Stimulated activated CD4-positive, alpha-beta T cell treated with anti-CD3 and anti-CD28 coated beads, Interleukin-4, amount 100 ng/mL, for 24 hours (primary cell): ENCODE measurements around the gene ZBTB49.

ENCODE experiments used
- DNase-seq: peaks from one replicate; pipeline ENCODE4 v3.0.0-alpha.2; 2020

ZBTB49 gene

DNA sequence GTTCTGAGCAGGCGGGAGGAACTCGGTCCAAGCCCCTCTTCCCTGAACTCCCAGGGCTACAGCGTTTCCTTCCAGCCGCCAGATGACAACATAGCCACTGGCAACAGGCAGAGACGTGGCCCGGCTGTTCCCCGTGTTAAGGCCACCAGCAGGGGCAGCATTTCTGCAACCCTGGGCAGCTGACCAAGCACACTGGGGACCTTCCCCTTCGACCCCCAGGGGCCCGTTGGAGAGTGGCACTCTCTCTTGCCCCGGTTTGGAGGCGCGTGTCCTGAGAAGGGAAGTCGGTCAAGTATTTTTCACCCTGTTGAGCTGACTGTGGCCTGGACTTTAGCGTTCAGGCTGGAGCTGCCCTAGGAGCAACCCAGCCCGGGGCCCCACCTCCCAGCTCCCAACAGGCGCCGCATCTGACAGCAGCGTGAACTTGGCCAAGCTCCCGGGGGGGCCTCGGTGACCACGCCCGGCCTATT is 37.6 kb downstream of the ZBTB49 start:
- DNase-seq, result no peak

DNA sequence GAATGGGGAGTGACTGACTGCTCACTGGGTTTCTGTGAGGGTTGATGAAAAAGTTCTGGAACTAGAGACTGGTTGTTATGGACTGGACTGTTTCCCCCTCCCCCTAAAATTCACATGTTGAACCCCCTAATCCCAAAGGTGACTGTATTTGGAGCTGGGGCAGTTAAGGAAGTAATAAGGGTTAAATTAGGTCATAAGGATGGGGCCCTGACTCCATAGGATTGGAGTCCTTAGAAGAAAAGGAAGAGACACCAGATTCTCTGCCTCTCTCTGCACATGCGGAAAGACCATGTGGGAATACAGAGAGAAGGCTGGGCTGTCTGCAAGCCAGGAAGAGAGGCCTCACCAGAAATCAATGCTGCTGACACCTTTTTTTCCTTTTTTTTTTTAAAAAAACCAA is 38.2 kb downstream of the ZBTB49 start:
- no peak for DNase-seq

DNA sequence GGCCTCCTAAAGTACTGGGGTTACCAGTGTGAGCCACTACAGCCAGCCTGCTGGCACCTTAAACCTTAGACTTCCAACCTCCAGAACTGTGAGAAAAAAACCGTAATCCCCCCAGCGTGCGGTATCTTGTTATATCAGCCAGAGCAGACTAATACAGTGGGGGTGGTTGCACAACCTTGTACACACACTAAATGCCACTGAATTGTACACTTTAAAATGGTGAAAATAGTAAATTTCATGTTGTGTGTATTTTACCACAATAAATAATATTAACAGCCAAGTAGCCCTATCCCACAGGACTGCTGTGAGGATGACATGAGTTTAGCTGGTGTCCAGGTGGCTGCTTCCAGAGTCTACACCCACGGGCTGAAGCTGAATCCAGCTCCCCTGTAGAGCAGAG is 38.8 kb downstream of the ZBTB49 start:
- no peak for DNase-seq

DNA sequence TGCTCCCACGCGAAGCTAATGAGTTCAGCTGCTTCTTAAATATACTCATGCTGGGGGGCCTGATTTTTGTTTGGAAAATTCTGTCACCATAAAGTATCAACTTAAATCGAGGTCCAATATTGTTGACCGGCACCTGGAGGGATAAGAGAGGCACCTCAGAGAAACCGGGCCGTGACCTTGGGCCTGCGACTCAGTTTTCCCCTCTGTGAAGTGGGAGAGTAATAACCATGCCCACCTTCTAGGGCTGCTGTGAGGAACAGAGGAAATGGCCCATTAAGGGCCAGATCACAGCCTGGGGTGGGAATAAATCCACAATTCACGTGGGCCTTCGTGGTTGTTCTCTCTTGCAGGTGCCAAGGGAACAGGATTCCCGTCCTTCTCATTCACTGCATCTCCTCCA is 39.4 kb downstream of the ZBTB49 start:
- DNase-seq, result no peak

DNA sequence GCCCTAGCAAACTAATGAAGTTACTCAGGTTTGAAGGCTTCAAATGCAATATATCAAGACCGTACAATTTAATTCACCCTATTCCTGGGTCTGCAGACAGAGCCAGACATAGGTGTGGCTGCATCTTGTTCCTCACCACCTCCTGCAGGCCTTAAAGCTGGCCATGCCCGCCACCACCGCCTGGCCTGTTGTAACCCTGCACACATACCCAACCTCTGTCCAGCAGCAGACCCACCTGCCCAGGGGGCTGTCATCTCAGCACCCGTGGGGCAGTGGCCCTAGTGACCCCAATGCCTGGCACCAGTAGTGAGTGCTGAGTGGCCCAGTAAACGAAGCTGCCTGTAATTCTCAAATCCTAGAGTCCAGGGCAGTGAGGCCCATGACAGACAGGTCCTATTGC is 40.7 kb downstream of the ZBTB49 start:
- no peak for DNase-seq

DNA sequence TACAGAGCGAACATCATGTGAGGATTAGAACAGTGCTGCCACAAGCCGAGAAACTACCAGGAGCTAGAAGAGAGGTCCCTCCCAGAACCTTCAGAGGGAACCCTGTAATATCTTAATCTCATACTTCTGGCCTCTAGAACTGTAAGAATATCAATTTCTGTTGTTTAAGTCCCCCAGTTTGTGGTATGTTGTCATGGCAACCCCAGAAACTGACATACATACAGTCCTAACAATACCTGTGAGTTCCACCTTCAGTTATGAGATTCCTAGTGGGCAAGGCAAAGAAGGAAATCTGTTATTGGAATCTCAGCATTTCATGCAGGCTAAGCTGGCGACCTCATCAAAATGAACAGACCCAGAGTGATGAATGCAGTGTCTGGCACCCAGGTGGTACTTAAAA is 42.5 kb downstream of the ZBTB49 start:
- no peak for DNase-seq

DNA sequence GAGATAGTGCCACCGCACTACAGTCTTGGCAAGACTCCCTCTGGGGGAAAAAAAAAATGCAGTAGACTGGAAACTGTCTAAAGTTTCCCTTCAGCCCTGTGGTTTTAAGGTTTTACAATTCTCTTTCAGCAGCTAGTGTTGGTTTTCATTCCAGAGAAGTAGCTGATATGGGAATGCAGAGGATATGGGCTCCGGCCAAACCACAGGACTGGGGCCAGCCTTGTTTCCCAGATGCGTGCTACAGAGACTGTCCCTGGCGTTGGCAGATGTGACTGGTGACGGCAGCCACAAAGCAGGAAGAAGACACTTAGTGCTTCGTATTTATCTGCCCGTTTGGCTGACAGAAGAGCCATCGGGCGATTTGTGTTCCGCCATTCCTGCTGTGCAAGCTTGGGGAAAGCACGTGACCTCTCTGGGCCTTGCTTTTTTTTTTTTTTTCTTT is 43.2 kb downstream of the ZBTB49 start:
- no peak for DNase-seq

DNA sequence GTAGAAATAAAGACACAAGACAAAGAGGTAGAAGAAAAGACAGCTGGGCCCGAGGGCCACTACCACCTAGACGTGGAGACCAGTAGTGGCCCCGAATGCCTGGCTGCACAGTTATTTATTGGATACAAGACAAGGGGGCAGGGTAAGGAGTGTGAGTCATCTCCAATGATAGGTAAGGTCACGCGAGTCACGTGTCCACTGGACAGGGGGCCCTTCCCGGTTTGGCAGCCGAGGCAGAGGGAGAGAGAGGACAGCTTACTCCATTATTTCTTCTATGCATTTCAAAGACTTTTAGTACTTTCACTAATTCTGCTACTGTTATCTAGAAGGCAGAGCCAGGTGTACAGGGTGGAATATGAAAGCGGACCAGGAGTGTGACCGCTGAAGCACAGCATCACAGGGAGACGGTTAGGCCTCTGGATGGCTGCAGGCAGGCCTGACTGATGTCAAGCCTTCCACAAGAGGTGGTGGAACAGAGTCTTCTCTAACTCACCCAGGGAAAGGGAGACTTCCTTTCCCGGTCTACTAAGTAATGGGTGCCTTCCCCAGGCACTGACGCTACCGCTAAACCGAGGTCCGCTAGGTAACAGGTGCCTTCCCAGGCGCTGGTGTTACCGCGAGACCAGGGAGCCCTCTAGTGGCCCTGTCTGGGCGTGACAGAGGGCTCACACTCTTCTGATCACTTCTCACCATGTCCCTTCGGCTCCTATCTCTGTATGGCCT is 44.9 kb downstream of the ZBTB49 start:
- DNase-seq, result peak; percentile 76

DNA sequence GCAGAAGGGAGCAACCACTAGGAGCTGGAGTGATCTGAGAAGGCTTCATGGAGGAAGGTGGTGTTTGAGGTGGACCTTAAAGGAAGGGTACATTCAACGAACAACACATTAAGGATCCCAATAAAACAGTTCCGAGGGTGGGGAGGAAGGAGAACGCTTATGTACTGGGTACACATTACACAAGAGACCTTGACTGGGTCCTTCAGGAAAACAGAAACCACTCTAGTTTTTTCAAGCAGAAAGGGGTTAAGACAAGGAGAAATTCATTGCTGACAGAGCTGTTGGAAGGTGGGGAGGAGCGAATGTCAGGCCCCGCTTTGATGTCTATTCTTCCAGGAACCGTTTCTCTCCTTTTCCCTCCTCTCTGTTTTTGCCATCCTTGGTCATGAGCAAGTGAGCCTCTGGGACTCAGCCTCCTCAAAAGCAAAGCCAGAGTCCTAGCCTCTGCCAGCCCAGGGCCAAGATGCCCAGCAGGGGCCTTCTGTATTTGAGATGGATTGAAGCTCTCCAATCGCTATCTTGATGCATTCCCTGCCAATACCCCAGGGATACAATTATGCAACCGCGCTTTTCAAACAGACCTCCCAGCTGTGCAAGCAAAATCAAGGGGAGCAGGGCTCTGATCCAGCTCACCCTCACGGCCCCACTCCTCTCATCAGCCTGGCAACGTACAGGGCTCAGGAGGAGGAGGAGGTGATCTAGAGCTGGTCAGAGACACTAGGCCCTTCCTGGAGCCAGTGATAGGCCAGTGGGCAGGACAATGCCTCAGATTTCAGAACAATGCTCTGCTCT is 48.4 kb downstream of the ZBTB49 start:
- no peak for DNase-seq

DNA sequence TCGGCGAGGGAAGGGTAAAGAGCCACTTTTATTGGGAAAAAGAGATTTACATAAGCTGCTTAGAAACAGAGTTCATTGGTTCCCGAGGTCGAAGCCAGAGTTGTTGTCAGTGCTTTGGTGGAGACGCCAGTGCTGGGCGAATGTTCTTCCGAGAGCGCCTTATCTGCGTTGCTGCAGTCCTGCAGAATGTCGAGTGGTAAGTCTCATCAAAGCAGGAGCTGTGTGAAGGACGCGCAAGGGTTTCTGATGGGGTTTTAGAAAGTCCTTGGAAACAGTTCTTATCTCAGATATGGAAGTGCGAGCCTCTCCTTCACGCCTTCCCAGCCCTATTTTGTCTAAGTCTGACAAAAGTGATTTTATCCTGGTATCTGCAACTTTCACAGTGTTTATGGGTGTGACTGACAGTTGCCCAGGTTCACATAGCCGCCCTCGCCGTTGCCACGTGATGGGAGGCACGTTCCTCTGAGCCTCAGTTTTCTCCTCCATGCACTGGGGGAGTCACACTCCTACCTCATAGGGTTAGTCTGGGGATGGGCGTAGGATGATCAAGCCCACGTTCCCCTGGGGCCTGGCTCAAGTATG is 49.5 kb downstream of the ZBTB49 start:
- DNase-seq, result no peak

DNA sequence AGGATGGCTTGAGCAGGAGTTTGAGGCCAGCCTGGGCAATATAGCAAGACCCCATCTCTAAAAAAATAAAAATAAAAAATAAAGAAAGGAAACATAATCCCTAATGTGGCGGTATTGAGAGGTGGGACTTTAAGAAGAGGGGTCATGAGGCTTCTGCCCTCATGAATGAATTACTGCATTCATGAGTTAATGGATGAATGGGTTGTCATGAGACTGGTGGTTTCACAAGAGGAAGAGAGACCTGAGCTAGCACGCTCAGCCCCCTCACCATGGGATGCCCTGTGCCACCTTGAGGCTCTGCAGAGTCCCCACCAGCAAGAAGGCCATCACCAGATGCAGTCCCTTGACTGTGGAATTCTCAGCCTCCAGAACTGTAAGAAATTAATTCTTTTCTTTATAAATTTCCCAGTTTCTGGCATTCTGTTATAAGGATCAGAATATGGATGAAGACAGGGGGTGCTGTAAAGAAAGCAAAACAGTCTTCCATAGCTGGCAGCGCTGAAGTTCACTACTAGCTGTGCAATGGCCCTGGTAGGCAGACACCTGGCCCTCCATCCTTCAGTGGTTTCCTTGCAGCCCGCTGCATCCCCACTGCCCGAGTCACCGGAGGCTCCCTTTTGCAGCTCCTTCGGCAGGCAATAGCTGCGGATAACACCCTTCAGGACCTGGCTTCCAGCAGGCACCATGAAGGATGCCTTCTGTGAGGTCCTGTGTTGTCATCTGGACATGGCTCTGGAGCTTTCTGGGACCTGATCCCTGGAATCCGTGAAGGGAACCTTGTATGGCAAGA is 52.0 kb downstream of the ZBTB49 start:
- DNase-seq, result no peak

DNA sequence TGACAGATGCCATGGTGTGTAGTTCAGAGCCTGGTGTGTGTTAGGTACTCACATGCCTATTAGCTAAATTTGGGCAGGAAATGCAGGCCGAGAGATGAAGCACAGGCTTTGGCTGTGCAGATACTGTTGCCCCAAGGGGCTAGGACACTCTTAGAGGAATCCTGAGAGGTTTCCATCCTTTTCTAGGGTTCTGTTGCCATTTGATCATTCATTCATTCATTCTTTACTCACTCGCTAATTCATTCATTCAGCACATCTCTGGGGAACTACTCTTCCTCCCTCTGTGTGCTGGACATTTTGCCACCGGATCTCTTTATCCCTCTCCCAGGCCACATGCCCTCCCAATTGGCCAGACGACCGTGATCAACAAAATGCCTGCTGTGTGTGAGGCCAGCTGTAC is 53.0 kb downstream of the ZBTB49 start:
- no peak for DNase-seq

DNA sequence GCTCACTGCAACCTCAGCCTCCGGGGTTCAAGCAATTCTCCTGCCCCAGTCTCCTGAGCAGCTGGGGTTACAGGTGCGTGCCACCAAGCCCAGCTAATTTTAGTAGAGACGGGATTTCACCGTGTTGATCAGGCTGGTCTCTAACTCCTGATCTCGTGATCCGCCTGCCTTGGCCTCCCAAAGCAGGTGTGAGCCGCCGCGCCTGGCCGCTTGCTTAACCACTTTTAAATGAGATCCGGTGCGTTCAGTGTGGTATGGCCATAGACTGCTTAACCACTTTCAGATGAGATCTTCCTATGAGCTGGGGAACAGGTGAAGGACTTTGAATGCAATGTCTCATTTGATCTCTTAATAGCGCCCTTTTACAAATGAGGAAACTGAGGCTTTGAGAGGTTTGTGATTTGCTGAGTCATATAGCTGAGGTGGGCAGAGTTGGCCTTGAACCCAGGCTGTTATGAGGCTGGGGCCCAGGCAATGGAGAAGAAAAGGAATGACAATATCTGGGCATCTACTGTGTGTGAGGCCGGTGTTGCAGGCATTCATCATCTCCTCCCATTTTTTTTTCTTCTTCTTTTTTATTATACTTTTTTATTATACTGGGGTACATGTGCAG is 55.0 kb downstream of the ZBTB49 start:
- DNase-seq, result no peak

DNA sequence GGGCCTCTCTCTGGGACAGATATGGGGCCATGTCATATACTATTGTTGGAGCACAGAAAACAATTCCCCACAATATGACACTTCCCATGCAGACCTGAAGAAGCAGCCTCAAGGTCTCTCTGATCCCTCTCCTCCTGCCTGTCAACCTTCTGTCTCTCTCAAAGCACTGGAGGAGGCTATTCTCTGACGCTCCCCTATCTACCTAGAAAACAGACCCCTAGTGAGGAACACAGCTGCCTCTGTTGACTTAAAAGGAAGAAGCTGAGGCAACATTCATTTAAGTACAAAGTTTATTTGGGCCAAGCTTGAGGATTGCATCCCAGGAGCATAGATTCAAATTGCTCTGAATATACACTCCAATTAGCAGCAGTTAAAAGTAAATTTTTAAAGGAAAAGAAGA is 57.5 kb downstream of the ZBTB49 start:
- no peak for DNase-seq

DNA sequence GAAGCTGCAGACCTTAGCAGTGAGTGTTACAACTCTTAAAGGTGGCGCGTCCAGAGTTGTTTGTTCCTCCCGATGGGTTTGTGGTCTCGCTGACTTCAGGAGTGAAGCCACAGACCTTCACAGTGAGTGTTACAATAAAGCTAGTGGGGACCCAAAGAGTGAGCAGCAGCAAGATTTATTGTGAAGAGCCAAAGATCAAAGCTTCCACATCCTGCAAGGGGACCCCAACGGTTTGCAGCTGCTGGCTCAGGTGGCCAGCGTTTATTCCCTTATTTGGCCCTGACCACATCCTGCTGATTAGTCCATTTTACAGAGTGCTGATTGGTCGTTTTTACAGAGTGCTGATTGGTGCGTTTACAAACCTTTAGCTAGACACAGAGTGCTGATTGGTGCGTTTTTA is 58.5 kb downstream of the ZBTB49 start:
- DNase-seq, result peak; percentile 5

DNA sequence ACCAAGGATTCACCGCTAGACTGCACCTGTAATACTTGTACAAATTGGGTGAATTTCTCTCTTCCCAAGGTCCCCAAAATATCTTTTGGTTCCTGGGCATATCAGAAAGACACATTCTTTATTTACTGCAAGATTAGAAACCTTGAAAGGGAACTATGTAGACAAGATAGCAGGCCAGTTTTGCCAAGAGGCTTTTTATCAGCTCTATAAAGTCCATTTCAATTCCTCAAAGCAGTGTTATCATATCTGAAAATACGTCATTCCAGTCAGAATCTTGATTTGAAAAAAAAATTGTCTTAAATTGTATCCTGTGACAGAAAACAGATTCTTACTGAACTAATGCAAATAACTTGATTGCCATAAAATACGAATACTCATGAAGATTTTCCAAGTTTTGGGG is 59.8 kb downstream of the ZBTB49 start:
- no peak for DNase-seq

DNA sequence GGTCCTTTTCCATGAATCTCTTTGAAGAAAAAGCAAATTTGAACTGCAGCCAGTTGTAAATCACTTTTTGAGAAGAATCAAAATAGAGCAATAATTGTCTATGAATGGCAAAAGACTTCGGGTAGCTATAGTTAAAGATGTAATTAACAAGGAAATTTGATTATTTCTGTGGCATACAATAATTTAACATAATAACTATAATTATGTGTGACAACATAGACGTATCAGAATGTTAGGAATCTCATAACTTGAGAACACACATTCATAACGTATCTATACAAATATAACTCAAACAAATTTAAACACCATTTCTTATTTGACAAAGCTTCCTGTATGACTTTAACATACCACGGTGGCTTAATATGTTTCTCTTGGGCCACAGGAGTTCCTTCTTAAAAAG is 60.9 kb downstream of the ZBTB49 start:
- DNase-seq, result no peak

DNA sequence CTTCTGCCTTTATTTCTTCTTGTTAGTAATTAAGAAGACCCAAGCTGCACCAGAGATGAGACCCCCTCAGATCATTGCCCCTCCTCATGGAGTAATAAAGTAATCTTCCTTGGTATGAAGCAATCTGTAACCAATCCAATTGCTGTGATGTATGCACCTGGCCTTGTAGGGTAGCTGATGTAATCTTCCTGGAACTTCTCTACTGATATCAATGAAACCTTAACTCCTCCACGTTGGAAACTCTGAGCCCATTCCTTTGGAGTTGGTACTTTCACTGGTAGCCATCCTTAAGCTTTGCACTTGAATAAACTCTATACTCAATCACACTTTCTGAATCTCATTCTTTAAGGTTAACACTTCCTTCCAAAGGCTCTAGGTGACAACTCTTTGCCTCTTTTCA is 65.3 kb downstream of the ZBTB49 start:
- DNase-seq, result no peak

DNA sequence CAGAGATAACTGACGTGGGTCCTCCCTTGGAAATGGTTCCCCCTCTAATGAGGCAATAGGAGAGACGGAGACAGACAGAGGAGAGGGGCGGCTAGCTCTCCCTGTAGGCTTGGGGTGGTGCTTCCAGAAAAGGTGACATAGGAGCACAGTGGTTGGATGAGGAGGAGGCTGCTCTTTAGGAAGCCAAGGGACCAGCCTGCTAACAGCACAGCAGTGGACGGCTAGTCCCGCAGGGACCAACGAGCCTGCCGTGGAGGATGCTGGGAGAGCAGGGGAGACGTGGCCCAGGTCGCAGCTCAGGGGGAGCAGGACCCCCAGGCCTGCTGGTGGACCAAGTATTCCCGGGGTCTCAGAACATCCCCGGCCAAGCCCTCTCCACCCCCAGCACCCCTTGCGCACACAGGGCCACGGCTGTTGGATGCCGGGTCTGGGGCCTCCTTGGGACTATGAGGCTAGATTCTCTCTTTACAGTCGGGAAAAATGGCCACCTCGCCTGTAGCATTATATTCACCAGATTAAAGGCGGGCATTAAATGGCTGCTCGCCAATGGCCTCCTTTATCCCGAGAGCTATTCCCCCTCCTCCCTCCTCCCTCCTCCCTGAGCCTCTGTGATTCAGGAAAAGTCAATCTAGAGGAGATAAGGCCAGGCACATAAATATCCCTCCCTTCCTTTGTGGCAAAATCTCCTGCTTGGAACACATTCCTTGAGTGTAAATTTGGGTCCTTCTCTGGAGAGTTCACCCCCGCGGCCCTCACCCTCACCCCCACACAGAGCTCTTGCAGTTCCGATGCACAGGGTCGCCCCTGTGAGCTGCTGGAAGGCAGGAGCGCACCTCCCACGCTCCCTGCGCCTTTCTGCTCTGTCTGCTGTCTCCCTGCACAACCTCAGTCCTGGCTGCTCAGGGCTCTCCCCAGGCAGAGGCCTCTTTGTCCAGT is 66.3 kb downstream of the ZBTB49 start:
- no peak for DNase-seq

DNA sequence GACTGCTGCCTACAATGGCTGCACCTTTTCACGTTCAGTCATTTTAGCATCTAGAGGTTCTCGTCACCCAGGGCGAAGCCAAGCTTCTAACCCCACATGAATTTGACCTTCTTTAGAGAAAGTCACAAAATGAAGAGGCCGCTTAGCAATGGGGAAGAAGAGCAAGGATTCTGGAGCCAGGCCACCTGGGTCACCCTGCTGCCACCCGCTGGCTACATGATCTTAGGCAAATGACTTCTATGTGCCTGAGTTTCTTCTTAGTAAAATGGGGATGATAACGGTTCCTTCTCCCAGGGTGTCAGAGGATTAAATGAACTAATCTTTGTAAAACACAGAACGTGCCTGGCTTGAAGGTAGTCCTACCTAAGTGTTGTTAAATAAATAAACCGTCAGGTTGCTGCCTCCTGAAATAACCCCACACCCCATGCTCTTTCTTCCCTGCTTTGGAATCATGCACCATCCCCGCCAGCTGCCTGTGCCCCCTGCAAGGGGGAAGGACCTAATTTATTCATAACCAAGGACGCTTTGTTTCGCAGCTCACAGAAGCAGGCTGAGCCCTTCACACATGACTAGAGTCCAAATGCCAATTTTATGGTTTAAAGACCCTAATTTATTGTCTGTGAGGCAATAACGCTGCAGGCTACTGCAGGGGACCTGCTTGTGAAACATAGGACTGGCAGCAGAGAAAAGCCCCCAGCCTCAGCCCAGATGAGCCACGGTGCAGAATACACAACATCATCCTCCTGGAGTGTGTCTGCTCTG is 68.2 kb downstream of the ZBTB49 start:
- no peak for DNase-seq

DNA sequence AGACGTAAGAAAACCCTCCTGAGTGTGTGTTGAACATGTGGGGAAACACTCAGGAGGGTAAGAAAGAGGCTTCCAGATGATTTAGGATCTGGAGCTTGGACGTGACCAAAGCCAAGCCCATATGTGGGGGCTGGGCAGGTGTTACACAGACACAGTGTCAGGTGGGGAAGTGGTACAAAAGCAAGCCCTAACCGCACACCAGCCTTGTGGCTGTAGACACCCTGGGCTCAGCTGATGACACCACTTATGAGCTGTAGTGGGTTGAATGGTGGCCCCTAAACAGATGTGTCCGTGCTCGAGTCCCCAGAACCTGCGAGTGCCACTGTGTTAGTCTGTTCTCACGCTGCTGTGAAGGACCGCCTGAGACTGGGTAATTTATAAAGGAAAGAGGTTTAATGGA is 71.8 kb downstream of the ZBTB49 start:
- no peak for DNase-seq
